ENCODE data around the gene MYL11. TPM values are rescaled to one million over a fixed set of nuclear protein-coding genes. Genes with fewer than 3 reads are reported as not detected.
A peak's percentile ranks its signal among the peaks of the same experiment; 100 is the strongest.

The MYL11 gene
- total and polyA plus RNA-seq, 5 donors from 2014 or later = 1.7 to 4.1 TPM; not detected in 3

GRCh38 chr16:30369938-30370455 lies 4.6 kb upstream of the MYL11 start:
- peak overlapping the region; percentile 79 to 94 (median 89) for H3K4me3 Mint-ChIP-seq
- ATAC-seq (ENCODE audit: low read depth in 2 of 2) (no peak), DNase-seq (no peak)
- no peaks in the 10 kb centered on the region for H3K27me3 ChIP-seq (ENCODE audit: control insufficient read depth, insufficient read depth, low read length)
- H3K27ac Mint-ChIP-seq = peak overlapping the region; percentile 91 to 98 (median 95)
- H3K27ac ChIP-seq (ENCODE audit: insufficient read depth, low read length, poor library complexity, severe bottlenecking) = peak overlapping the region; percentile 88
- no peak overlapping the region for H3K4me3 ChIP-seq (ENCODE audit: low read depth, low read length)
- no peaks in the 10 kb centered on the region for H3K9me3 ChIP-seq (ENCODE audit: control insufficient read depth in 2 of 2, low read length in 2 of 2)
- peaks cover 8% of the 10 kb centered on the region for H3K36me3 Mint-ChIP-seq
- peaks cover 43% of the 10 kb centered on the region for H3K4me1 ChIP-seq (ENCODE audit: control insufficient read depth, insufficient read depth, low read length, poor library complexity, severe bottlenecking)
- no peaks in the 10 kb centered on the region for H3K36me3 ChIP-seq (ENCODE audit: control insufficient read depth, insufficient read depth, low read length)
- no peaks in the 10 kb centered on the region for H3K27me3 Mint-ChIP-seq
- peaks cover 6 to 60% (median 41%) of the 10 kb centered on the region in 4 donors for H3K4me1 Mint-ChIP-seq
- H3K9me3 Mint-ChIP-seq = no peaks in the 10 kb centered on the region

GRCh38 chr16:30370456-30371247 lies 4.0 kb upstream of the MYL11 start, which contains the start of gene TBC1D10B:
TSS of gene TBC1D10B (minus strand) at chr16:30370494. CDS start at chr16:30370183, 311 bp downstream.
- Histone ChIP-seq H3K9me3 (ENCODE audit: control insufficient read depth in 2 of 2, low read length in 2 of 2) (no peaks in the 10 kb centered on the region), H3K27ac (ENCODE audit: insufficient read depth, low read length, poor library complexity, severe bottlenecking) (peak within 1 kb of the TSS; percentile 88), H3K27me3 (ENCODE audit: control insufficient read depth, insufficient read depth, low read length) (no peaks in the 10 kb centered on the region), H3K4me1 (ENCODE audit: control insufficient read depth, insufficient read depth, low read length, poor library complexity, severe bottlenecking) (peaks cover 43% of the 10 kb centered on the region), H3K36me3 (ENCODE audit: control insufficient read depth, insufficient read depth, low read length) (no peaks in the 10 kb centered on the region), H3K4me3 (ENCODE audit: low read depth, low read length) (peak within 1 kb of the TSS; percentile 83)
- ATAC-seq (ENCODE audit: low read depth in 2 of 2) (peak; percentile 86 to 88), DNase-seq (peak; percentile 99 to 100 (median 100))
- H3K4me1 Mint-ChIP-seq = peaks cover 6 to 57% (median 37%) of the 10 kb centered on the region in 4 donors
- H3K9me3 Mint-ChIP-seq = no peaks in the 10 kb centered on the region
- no peaks in the 10 kb centered on the region for H3K27me3 Mint-ChIP-seq
- H3K4me3 Mint-ChIP-seq = peak within 1 kb of the TSS; percentile 87 to 95 (median 93)
- peak within 1 kb of the TSS; percentile 91 to 98 (median 95) for H3K27ac Mint-ChIP-seq
- peaks cover 3% of the 10 kb centered on the region for H3K36me3 Mint-ChIP-seq

- Mint-ChIP-seq H3K27ac (peak overlapping the region; percentile 91 to 98 (median 95)), H3K36me3 (no peaks in the 10 kb centered on the region), H3K27me3 (no peaks in the 10 kb centered on the region), H3K4me1 (peaks cover 6 to 55% (median 35%) of the 10 kb centered on the region in 4 donors), H3K4me3 (peak overlapping the region; percentile 87 to 94 (median 90)), H3K9me3 (no peaks in the 10 kb centered on the region)
- peaks cover 43% of the 10 kb centered on the region for H3K4me1 ChIP-seq (ENCODE audit: control insufficient read depth, insufficient read depth, low read length, poor library complexity, severe bottlenecking)
- no peaks in the 10 kb centered on the region for H3K36me3 ChIP-seq (ENCODE audit: control insufficient read depth, insufficient read depth, low read length)
- H3K27ac ChIP-seq (ENCODE audit: insufficient read depth, low read length, poor library complexity, severe bottlenecking) = peak overlapping the region; percentile 88
- H3K27me3 ChIP-seq (ENCODE audit: control insufficient read depth, insufficient read depth, low read length) = no peaks in the 10 kb centered on the region
- DNase-seq (no peak), ATAC-seq (ENCODE audit: low read depth in 2 of 2) (no peak)
- no peaks in the 10 kb centered on the region for H3K9me3 ChIP-seq (ENCODE audit: control insufficient read depth in 2 of 2, low read length in 2 of 2)
- peak overlapping the region; percentile 66 for H3K4me3 ChIP-seq (ENCODE audit: low read depth, low read length)
Measured at GRCh38 chr16:30371248-30371816, 3.3 kb upstream of the MYL11 start.

GRCh38 chr16:30372038-30372712 lies 2.4 kb upstream of the MYL11 start:
- ATAC-seq (ENCODE audit: low read depth in 2 of 2) (no peak), DNase-seq (no peak)
- H3K27me3 Mint-ChIP-seq = no peaks in the 10 kb centered on the region
- peaks cover 0 to under 1% (median 0%) of the 10 kb centered on the region in 7 donors for H3K9me3 Mint-ChIP-seq
- H3K4me3 ChIP-seq (ENCODE audit: low read depth, low read length) = no peak overlapping the region
- H3K4me1 ChIP-seq (ENCODE audit: control insufficient read depth, insufficient read depth, low read length, poor library complexity, severe bottlenecking) = peaks cover 42% of the 10 kb centered on the region
- H3K4me3 Mint-ChIP-seq = peak overlapping the region; percentile 19 to 94 (median 90)
- peak overlapping the region; percentile 30 for H3K27ac ChIP-seq (ENCODE audit: insufficient read depth, low read length, poor library complexity, severe bottlenecking)
- no peaks in the 10 kb centered on the region for H3K36me3 Mint-ChIP-seq
- peak overlapping the region; percentile 89 to 98 (median 95) for H3K27ac Mint-ChIP-seq
- H3K9me3 ChIP-seq (ENCODE audit: control insufficient read depth in 2 of 2, low read length in 2 of 2) = no peaks in the 10 kb centered on the region
- H3K4me1 Mint-ChIP-seq = peaks cover 6 to 52% (median 30%) of the 10 kb centered on the region in 4 donors
- H3K36me3 ChIP-seq (ENCODE audit: control insufficient read depth, insufficient read depth, low read length) = no peaks in the 10 kb centered on the region
- no peaks in the 10 kb centered on the region for H3K27me3 ChIP-seq (ENCODE audit: control insufficient read depth, insufficient read depth, low read length)

- DNase-seq = no peak
- ATAC-seq (ENCODE audit: low read depth in 2 of 2) = no peak
- Mint-ChIP-seq H3K27me3 (peaks cover 1% of the 10 kb centered on the region), H3K36me3 (no peaks in the 10 kb centered on the region), H3K27ac (peak overlapping the region; percentile 89 to 98 (median 95)), H3K4me1 (peaks cover 6 to 52% (median 28%) of the 10 kb centered on the region in 4 donors), H3K9me3 (peaks cover 0 to 2% (median 0%) of the 10 kb centered on the region in 7 donors), H3K4me3 (peak overlapping the region in 3 of 4 donors; percentile 23 to 64 (median 48))
- no peaks in the 10 kb centered on the region for H3K9me3 ChIP-seq (ENCODE audit: control insufficient read depth in 2 of 2, low read length in 2 of 2)
- H3K27me3 ChIP-seq (ENCODE audit: control insufficient read depth, insufficient read depth, low read length) = no peaks in the 10 kb centered on the region
- no peak overlapping the region for H3K4me3 ChIP-seq (ENCODE audit: low read depth, low read length)
- peak overlapping the region; percentile 30 for H3K27ac ChIP-seq (ENCODE audit: insufficient read depth, low read length, poor library complexity, severe bottlenecking)
- no peaks in the 10 kb centered on the region for H3K36me3 ChIP-seq (ENCODE audit: control insufficient read depth, insufficient read depth, low read length)
- peaks cover 42% of the 10 kb centered on the region for H3K4me1 ChIP-seq (ENCODE audit: control insufficient read depth, insufficient read depth, low read length, poor library complexity, severe bottlenecking)
Measured at GRCh38 chr16:30372725-30373124, 1.9 kb upstream of the MYL11 start.

- peak overlapping the region in 1 of 4 donors; percentile 15 for H3K4me3 Mint-ChIP-seq
- ATAC-seq (ENCODE audit: low read depth in 2 of 2) = no peak
- peak overlapping the region in 2 of 3 donors; percentile 75 to 100 for H3K27ac Mint-ChIP-seq
- peaks cover 9% of the 10 kb centered on the region for H3K27me3 Mint-ChIP-seq
- peaks cover 50% of the 10 kb centered on the region for H3K4me1 ChIP-seq (ENCODE audit: control insufficient read depth, insufficient read depth, low read length, poor library complexity, severe bottlenecking)
- peaks cover 0 to 60% (median 35%) of the 10 kb centered on the region in 4 donors for H3K4me1 Mint-ChIP-seq
- H3K9me3 Mint-ChIP-seq = peaks cover 0 to 2% (median 0%) of the 10 kb centered on the region in 7 donors
- no peaks in the 10 kb centered on the region for H3K9me3 ChIP-seq (ENCODE audit: control insufficient read depth in 2 of 2, low read length in 2 of 2)
- DNase-seq = no peak
- H3K36me3 Mint-ChIP-seq = peaks cover 4% of the 10 kb centered on the region
- H3K27ac ChIP-seq (ENCODE audit: insufficient read depth, low read length, poor library complexity, severe bottlenecking) = peak overlapping the region; percentile 100
- H3K4me3 ChIP-seq (ENCODE audit: low read depth, low read length) = no peak overlapping the region
- H3K36me3 ChIP-seq (ENCODE audit: control insufficient read depth, insufficient read depth, low read length) = no peaks in the 10 kb centered on the region
- no peaks in the 10 kb centered on the region for H3K27me3 ChIP-seq (ENCODE audit: control insufficient read depth, insufficient read depth, low read length)
Measured at GRCh38 chr16:30375864-30376263, 1.3 kb downstream of the MYL11 start.

GRCh38 chr16:30376461-30376902 lies 1.9 kb downstream of the MYL11 start:
- Mint-ChIP-seq H3K4me1 (peaks cover 0 to 60% (median 34%) of the 10 kb centered on the region in 4 donors), H3K4me3 (peak overlapping the region in 1 of 4 donors; percentile 99), H3K9me3 (peaks cover 0 to 2% (median 0%) of the 10 kb centered on the region in 7 donors), H3K36me3 (peaks cover 4% of the 10 kb centered on the region), H3K27me3 (peaks cover 9% of the 10 kb centered on the region), H3K27ac (peak overlapping the region in 2 of 3 donors; percentile 100)
- H3K27ac ChIP-seq (ENCODE audit: insufficient read depth, low read length, poor library complexity, severe bottlenecking) = peak overlapping the region; percentile 100
- H3K36me3 ChIP-seq (ENCODE audit: control insufficient read depth, insufficient read depth, low read length) = no peaks in the 10 kb centered on the region
- no peaks in the 10 kb centered on the region for H3K9me3 ChIP-seq (ENCODE audit: control insufficient read depth in 2 of 2, low read length in 2 of 2)
- peaks cover 50% of the 10 kb centered on the region for H3K4me1 ChIP-seq (ENCODE audit: control insufficient read depth, insufficient read depth, low read length, poor library complexity, severe bottlenecking)
- ATAC-seq (ENCODE audit: low read depth in 2 of 2) (no peak), DNase-seq (no peak)
- no peak overlapping the region for H3K4me3 ChIP-seq (ENCODE audit: low read depth, low read length)
- no peaks in the 10 kb centered on the region for H3K27me3 ChIP-seq (ENCODE audit: control insufficient read depth, insufficient read depth, low read length)
